Sigmoid colon (tissue), 4 donors: ENCODE results near the gene ATP1A1.

Experiments
- POLR2A ChIP-seq, 2 donors: fragments of 450-650 bp; IDR thresholded peaks; one replicate each; pipeline ENCODE4 v1.6.1; 2016; ENCODE audit warnings: antibody characterized with exemption in 2 of 2, mild to moderate bottlenecking in 2 of 2, moderate library complexity in 2 of 2
- POLR2AphosphoS5 ChIP-seq, 4 donors: sonication (generic); formaldehyde crosslinking; IDR thresholded peaks; one replicate each; pipeline ENCODE4 v1.6.1; 2017; ENCODE audit warnings: antibody characterized with exemption in 4 of 4

DNA sequence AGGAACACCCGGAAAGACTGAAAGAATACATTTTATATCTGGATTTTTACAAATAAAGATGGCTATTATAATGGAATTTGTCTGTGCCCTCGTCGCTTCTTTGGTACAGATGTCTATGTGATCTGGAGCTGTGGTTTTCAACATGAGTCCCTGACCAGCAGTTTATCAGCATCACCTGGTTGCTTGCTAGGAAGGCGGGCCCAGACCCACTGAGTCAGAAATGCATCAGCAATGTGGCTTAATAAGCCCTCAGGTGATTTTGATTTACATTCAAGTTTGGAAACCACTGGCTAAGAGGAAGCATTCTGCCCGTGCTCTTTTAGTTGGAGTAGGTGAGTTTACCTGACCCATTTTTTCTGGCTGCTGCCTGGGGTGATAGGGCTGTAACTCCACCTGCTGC, 31.7 kb downstream of the ATP1A1 start:
- no peak for TF ChIP-seq POLR2AphosphoS5 (IDR thresholded peaks at IDR 0.05)
- no peak for TF ChIP-seq POLR2A (IDR thresholded peaks at IDR 0.05)
